ENCODE results near the gene ANKRD63.

The ANKRD63 gene

DNA sequence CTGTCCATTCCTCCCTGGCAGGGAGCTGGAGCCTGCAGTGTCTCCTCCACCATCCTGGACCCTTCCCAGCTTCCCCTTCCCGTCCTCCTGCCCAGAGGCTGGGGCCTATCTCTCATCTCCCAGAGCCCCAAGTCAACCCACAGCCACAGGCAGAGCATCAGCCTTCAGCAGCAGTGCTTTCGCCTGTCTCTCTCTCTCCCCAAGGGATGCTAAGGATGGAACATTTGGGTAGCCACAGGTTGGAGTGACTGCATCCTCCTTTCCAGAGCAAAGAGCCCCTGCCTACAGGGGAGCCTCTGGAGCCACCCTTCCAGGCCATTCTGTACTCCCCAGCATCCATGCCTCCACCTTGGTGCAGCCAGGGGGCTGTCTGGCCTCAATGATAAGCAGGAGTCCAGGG, 20.7 kb upstream of the ANKRD63 start:
- TF ChIP-seq EZH2phosphoT487 (IDR thresholded peaks at IDR 0.05; ENCODE audit: low read length): no peak
- no peak for TF ChIP-seq EZH2 (optimal IDR thresholded peaks at IDR 0.05; ENCODE audit: low read depth, low read length)
- no peak for TF ChIP-seq CTCF (IDR thresholded peaks at IDR 0.05; ENCODE audit: low read length)
- Histone ChIP-seq H3K27me3 (replicated peaks; ENCODE audit: insufficient read depth, low read length) (peaks cover 8% of the 10 kb centered on the region; the same call in 1 of the 2 replicates), H3K9me2 (replicated peaks; ENCODE audit: insufficient read depth, low read length) (no peaks in the 10 kb centered on the region), H3K36me3 (replicated peaks; ENCODE audit: insufficient read depth, low read length) (no peaks in the 10 kb centered on the region), H4K20me1 (ENCODE audit: insufficient read depth, low read length) (no peaks in the 10 kb centered on the region), H3K4me2 (ENCODE audit: low read depth, low read length) (no peak overlapping the region), H2AFZ (ENCODE audit: low read length) (no peak overlapping the region), H3K4me1 (ENCODE audit: low read length) (no peaks in the 10 kb centered on the region), H3K27ac (ENCODE audit: low read length) (no peak overlapping the region), H3K79me2 (ENCODE audit: low read length) (no peaks in the 10 kb centered on the region), H3F3A (ENCODE audit: insufficient read depth, low read length) (no peaks in the 10 kb centered on the region), H3K9me3 (replicated peaks; ENCODE audit: insufficient read depth, low read length) (no peaks in the 10 kb centered on the region), H3K4me3 (ENCODE audit: low read length) (no peak overlapping the region), H3K9ac (ENCODE audit: low read length) (no peak overlapping the region)
- no peak for DNase-seq

DNA sequence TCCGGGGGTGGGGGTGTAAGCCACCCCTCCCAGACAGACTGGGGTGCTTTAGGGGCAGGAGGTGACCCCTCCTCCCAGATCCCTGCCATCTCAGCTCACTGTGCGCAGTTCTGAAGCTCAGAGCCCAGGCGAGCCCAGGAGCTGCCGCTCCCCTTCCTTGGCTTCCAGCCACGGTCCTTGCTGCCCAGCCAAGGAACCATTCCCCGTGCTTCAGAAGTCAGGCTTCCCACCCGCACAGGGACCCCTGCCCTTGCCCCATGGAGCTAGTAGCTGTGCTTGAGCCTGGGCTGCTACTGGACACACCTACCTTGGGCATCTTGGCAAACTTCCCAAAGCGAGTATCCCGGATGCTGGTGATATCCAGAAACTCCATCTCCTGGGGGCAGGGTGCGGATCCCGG, 20.1 kb upstream of the ANKRD63 start:
- H4K20me1 ChIP-seq (ENCODE audit: insufficient read depth, low read length): no peaks in the 10 kb centered on the region

DNA sequence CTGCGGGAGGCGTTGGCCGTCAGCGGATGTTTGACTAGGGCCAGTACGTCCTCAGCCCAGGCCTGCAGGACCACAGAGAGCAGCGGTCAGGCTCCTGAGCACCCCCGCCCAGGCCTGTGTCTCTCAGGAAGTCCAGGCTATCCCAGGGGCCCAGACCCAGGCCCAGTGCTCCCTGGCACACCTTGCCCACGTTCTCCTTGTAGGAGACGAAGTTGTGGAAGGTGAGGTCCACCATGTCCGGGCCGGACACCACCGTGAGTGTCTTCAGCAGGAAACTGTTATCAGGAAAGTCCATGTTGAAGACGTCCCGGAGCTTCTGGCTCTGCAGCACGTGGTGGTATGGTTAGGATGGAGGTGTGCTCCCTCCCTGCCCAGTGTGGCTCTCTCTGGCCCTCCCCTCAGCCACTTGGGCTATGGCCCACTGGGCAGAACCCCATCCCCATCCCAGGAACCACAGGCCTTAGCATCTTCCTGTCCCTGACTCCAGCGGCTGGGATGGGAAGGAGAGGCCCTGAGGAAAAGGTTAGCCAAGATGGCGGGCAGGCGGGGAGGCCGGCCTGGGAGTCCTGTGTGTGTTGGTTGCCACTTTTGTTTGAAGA, 19.5 kb upstream of the ANKRD63 start:
- H3K4me3 ChIP-seq (ENCODE audit: low read length): no peak overlapping the region
- no peak overlapping the region for H2AFZ ChIP-seq (ENCODE audit: low read length)
- H3K4me1 ChIP-seq (ENCODE audit: low read length): no peaks in the 10 kb centered on the region
- TF ChIP-seq EZH2phosphoT487 (IDR thresholded peaks at IDR 0.05; ENCODE audit: low read length) (no peak), CTCF (IDR thresholded peaks at IDR 0.05; ENCODE audit: low read length) (no peak), EZH2 (optimal IDR thresholded peaks at IDR 0.05; ENCODE audit: low read depth, low read length) (no peak)
- H3K9me3 ChIP-seq (replicated peaks; ENCODE audit: insufficient read depth, low read length): no peaks in the 10 kb centered on the region
- DNase-seq: no peak
- H3F3A ChIP-seq (ENCODE audit: insufficient read depth, low read length): no peaks in the 10 kb centered on the region
- no peaks in the 10 kb centered on the region for H3K36me3 ChIP-seq (replicated peaks; ENCODE audit: insufficient read depth, low read length)
- H3K79me2 ChIP-seq (ENCODE audit: low read length): no peaks in the 10 kb centered on the region
- no peak overlapping the region for H3K27ac ChIP-seq (ENCODE audit: low read length)
- H3K9ac ChIP-seq (ENCODE audit: low read length): no peak overlapping the region
- H3K27me3 ChIP-seq (replicated peaks; ENCODE audit: insufficient read depth, low read length): peaks cover 8% of the 10 kb centered on the region; the same call in 1 of the 2 replicates
- H4K20me1 ChIP-seq (ENCODE audit: insufficient read depth, low read length): no peaks in the 10 kb centered on the region
- H3K9me2 ChIP-seq (replicated peaks; ENCODE audit: insufficient read depth, low read length): no peaks in the 10 kb centered on the region
- H3K4me2 ChIP-seq (ENCODE audit: low read depth, low read length): no peak overlapping the region

More for the DNA sequence above, 20.1 kb upstream of the ANKRD63 start:
- Histone ChIP-seq H3K9me3 (replicated peaks; ENCODE audit: insufficient read depth, low read length) (no peaks in the 10 kb centered on the region), H3K9ac (ENCODE audit: low read length) (no peak overlapping the region), H3F3A (ENCODE audit: insufficient read depth, low read length) (no peaks in the 10 kb centered on the region), H3K4me3 (ENCODE audit: low read length) (no peak overlapping the region), H3K4me2 (ENCODE audit: low read depth, low read length) (no peak overlapping the region), H3K36me3 (replicated peaks; ENCODE audit: insufficient read depth, low read length) (no peaks in the 10 kb centered on the region), H3K79me2 (ENCODE audit: low read length) (no peaks in the 10 kb centered on the region), H2AFZ (ENCODE audit: low read length) (no peak overlapping the region), H3K27me3 (replicated peaks; ENCODE audit: insufficient read depth, low read length) (peaks cover 8% of the 10 kb centered on the region; the same call in 1 of the 2 replicates), H3K27ac (ENCODE audit: low read length) (no peak overlapping the region), H3K9me2 (replicated peaks; ENCODE audit: insufficient read depth, low read length) (no peaks in the 10 kb centered on the region), H3K4me1 (ENCODE audit: low read length) (no peaks in the 10 kb centered on the region)
- TF ChIP-seq CTCF (IDR thresholded peaks at IDR 0.05; ENCODE audit: low read length) (no peak), EZH2 (optimal IDR thresholded peaks at IDR 0.05; ENCODE audit: low read depth, low read length) (no peak), EZH2phosphoT487 (IDR thresholded peaks at IDR 0.05; ENCODE audit: low read length) (no peak)
- no peak for DNase-seq
